ENCODE results near the gene CER1.

CER1 gene, protein sequence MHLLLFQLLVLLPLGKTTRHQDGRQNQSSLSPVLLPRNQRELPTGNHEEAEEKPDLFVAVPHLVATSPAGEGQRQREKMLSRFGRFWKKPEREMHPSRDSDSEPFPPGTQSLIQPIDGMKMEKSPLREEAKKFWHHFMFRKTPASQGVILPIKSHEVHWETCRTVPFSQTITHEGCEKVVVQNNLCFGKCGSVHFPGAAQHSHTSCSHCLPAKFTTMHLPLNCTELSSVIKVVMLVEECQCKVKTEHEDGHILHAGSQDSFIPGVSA

DNA sequence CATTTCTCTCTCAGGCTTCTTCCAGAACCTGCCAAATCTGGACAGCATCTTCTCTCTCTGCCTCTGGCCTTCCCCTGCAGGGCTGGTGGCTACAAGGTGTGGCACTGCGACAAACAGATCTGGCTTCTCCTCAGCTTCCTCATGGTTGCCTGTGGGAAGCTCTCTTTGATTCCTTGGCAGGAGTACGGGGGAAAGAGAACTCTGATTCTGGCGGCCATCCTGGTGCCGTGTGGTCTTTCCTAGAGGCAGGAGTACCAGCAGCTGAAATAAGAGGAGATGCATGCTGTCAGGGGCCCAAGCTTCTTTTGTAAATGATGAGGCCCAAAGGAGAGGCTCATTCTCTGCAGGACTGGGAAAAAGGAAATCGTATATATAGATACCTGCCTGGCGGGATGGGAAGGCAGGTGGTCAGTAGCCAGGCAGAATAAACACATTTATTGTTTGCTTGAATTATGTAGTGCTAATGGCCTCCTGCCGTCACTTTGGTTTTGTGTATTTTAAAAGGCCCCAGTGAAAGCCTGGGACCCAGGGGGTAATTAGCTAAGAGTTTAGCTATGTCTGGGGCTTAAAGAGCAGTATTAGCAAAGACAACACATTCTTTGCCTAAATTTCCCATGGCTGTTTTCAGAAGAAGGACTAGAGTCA lies at the start of gene CER1:
CER1 (minus strand) TSS at position 343 of the 645 bp plus-strand sequence; CDS start at position 282, 61 bp downstream.
- no peak for DNase-seq (ENCODE audit: low spot score)
- TF ChIP-seq, protein P1, sequence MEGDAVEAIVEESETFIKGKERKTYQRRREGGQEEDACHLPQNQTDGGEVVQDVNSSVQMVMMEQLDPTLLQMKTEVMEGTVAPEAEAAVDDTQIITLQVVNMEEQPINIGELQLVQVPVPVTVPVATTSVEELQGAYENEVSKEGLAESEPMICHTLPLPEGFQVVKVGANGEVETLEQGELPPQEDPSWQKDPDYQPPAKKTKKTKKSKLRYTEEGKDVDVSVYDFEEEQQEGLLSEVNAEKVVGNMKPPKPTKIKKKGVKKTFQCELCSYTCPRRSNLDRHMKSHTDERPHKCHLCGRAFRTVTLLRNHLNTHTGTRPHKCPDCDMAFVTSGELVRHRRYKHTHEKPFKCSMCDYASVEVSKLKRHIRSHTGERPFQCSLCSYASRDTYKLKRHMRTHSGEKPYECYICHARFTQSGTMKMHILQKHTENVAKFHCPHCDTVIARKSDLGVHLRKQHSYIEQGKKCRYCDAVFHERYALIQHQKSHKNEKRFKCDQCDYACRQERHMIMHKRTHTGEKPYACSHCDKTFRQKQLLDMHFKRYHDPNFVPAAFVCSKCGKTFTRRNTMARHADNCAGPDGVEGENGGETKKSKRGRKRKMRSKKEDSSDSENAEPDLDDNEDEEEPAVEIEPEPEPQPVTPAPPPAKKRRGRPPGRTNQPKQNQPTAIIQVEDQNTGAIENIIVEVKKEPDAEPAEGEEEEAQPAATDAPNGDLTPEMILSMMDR (IDR thresholded peaks at IDR 0.05; ENCODE audit: extremely low read depth, insufficient read depth, missing control alignments) = no peak
- in situ Hi-C loops (cut with MboI; ENCODE audit: low pct_unique_long_range_greater_than_20kb, low sequenced_read_pairs, unreplicated experiment) = no loop called here

DNA sequence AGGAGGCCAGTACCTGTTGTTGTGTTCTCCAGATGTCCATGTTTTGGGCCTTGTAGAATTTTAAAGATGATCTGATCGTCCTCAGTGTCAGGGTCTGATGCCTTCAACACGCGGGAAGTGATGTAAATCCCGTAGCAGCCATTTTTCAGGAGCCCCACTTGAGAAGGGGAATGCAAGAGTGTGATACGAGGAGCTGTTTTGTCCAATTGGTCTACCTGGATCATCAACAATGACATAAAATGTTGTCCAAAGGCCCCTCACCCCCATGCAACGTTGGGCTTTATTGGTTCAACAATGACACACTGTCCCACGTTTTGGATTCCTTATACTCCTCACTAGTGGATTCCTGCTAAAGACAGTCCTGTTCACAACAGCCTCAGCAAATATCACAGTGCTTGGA lies 48.1 kb upstream of the CER1 start:
- TF ChIP-seq, protein P1 (IDR thresholded peaks at IDR 0.05; ENCODE audit: extremely low read depth, insufficient read depth, missing control alignments) = no peak
- in situ Hi-C loops (cut with MboI; ENCODE audit: low pct_unique_long_range_greater_than_20kb, low sequenced_read_pairs, unreplicated experiment) = loop anchor here (25.0 kb wide), 1 partner anchor 308 kb away; no protein-coding TSS in a partner anchor
- DNase-seq (ENCODE audit: low spot score) = no peak

DNA sequence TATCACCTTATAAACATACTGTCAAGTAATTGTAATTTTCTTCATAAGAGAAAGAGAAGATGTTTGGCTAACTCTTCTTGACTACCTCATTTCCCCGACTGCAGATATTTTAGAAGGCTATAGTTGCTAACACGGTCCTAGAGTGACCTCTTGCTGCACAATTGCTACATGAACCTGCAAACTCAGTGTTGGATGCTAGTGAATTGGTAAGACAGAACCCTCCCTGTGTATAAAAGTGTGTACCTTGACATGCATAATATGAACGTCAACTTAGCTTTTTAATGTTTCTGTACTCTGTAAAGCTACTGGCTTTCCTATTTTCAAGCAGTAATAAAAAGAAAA lies 46.7 kb upstream of the CER1 start:
- in situ Hi-C loops (cut with MboI; ENCODE audit: low pct_unique_long_range_greater_than_20kb, low sequenced_read_pairs, unreplicated experiment) = loop anchor here (10.0 to 25.0 kb wide), 2 partner anchors 154 to 307 kb away; no protein-coding TSS in a partner anchor
- TF ChIP-seq, protein P1 (IDR thresholded peaks at IDR 0.05; ENCODE audit: extremely low read depth, insufficient read depth, missing control alignments) = peak; percentile 47

DNA sequence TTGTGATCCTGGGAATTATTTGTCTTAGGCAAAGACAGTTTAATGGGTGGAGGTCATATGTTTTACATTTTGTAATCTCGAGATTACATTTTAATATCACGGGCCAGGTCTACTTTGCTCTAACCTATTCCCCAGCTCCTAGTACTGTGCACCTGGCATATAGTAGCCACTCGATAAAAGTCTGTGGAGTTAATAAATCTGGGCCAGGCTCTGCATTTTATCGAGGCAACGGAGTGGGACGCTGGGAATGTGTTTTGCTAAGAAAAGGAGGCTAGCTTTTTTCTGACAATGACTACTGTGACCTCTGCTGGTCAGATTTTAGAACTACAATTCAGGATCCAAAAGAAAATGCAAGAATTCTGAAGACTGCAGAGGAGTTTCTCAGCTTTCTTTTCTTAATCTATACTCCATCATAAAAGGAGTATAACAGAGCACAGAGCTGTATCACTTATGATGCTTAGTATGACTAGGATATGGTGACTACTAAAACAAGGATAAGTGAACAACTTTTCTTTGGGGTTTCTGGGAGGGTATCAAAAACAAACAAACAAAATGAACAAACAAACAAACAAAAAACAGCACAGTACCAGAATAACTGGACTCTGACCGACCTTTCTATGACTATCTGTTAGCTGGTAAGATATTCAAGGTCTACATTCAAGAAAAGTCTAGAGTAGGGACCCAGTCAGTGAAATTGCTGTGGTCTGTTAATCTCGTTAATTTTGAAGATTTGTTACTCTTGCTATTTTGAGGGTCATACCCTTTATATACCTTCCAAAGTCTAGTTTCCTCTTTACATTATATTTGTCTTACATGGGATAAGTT lies 46.1 kb upstream of the CER1 start:
- in situ Hi-C loops (cut with MboI; ENCODE audit: low pct_unique_long_range_greater_than_20kb, low sequenced_read_pairs, unreplicated experiment) = loop anchor here (10.0 to 25.0 kb wide), 2 partner anchors 154 to 306 kb away; no protein-coding TSS in a partner anchor
- TF ChIP-seq, protein P1 (IDR thresholded peaks at IDR 0.05; ENCODE audit: extremely low read depth, insufficient read depth, missing control alignments) = peak; percentile 69
- peak; percentile 39 for DNase-seq (ENCODE audit: low spot score)

More for the DNA sequence above, 46.7 kb upstream of the CER1 start:
- no peak for DNase-seq (ENCODE audit: low spot score)

DNA sequence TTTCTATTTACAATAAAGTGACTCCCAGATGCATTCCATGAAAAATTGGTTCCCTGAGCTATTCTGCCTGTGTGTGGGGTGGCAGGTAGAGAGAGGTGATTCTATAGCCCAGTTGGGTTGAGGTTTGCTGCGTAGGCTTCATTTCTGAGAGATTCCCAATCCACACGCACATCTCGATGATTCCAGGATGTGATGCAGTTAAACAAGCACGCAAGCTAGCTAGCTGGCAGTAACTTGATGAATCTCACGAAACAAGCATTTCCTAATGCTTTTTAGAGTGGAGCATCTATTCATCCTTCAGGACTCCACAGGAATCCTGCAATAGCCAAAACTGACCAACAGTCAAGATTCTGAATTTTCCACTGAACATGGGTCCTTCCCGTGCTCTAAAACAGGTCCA lies 43.8 kb upstream of the CER1 start:
- in situ Hi-C loops (cut with MboI; ENCODE audit: low pct_unique_long_range_greater_than_20kb, low sequenced_read_pairs, unreplicated experiment) = loop anchor here (10.0 to 25.0 kb wide), 2 partner anchors 151 to 304 kb away; no protein-coding TSS in a partner anchor
- no peak for DNase-seq (ENCODE audit: low spot score)
- TF ChIP-seq, protein P1 (IDR thresholded peaks at IDR 0.05; ENCODE audit: extremely low read depth, insufficient read depth, missing control alignments) = no peak

DNA sequence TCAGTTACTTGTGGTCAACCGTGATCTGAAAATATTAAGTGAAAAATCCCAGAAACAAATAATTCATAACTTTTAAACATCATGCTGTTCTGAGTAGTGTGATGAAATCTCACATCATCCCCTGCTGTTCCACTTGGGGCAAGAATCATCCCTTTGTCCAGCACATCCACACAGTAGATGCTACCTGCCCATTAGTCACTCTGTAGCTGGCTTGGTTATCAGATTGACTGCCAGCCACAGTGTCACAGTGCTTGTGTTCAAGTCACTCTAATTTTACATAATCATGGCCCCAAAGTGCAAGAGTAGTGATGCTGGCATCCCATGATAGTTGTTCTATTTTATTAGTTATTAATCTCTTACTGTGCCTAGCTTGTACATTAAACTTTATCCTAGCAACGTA lies 39.1 kb upstream of the CER1 start:
- TF ChIP-seq, protein P1 (IDR thresholded peaks at IDR 0.05; ENCODE audit: extremely low read depth, insufficient read depth, missing control alignments) = no peak
- DNase-seq (ENCODE audit: low spot score) = no peak
- in situ Hi-C loops (cut with MboI; ENCODE audit: low pct_unique_long_range_greater_than_20kb, low sequenced_read_pairs, unreplicated experiment) = loop anchor here (10.0 to 25.0 kb wide), 2 partner anchors 147 to 299 kb away; no protein-coding TSS in a partner anchor

Measured in GM13977 (cell line).